HL-60 (cell line): ENCODE results near the gene KCNJ1.

Source experiments
- DNase-seq, 2 experiments: peaks; one replicate each; pipeline ENCODE4 v3.0.0-alpha.2; 2010 to 2020; ENCODE audit warnings: low read depth in 1 of 2, low spot score in 1 of 2
- H3K27ac ChIP-seq: fragments of 250-450 bp; sonication (Bioruptor Pico); replicated peaks from 2 replicates; pipeline ENCODE4 v1.5.1; 2020; ENCODE audit warnings: mild to moderate bottlenecking, moderate library complexity
- H3K27me3 ChIP-seq: fragments of 250-450 bp; sonication (Bioruptor Pico); 2 replicates; pipeline ENCODE4 v1.5.1; 2021; ENCODE audit warnings: mild to moderate bottlenecking, moderate library complexity; ENCODE audit not compliant: insufficient read depth, poor library complexity, severe bottlenecking
- H3K4me3 ChIP-seq: replicated peaks from 2 replicates; pipeline ENCODE4 v1.5.1; 2011; ENCODE audit warnings: mild to moderate bottlenecking, control low read depth, low read length; ENCODE audit not compliant: insufficient read depth
- CTCF ChIP-seq: IDR thresholded peaks from one replicate; pipeline ENCODE4 v1.5.1; 2011; ENCODE audit warnings: low read length, control low read depth, inconsistent platforms; ENCODE audit not compliant: insufficient read depth
- GABPA ChIP-seq: IDR thresholded peaks from 2 replicates; pipeline ENCODE4 v1.6.1; 2012; ENCODE audit warnings: low read depth
- POLR2AphosphoS5 ChIP-seq: IDR thresholded peaks from 2 replicates; pipeline ENCODE4 v1.6.1; 2012; ENCODE audit warnings: low read depth
- REST ChIP-seq: IDR thresholded peaks from 2 replicates; pipeline ENCODE4 v1.6.1; 2012; ENCODE audit warnings: low read depth; ENCODE audit not compliant: insufficient replicate concordance
- SPI1 ChIP-seq: IDR thresholded peaks from 2 replicates; pipeline ENCODE4 v1.6.1; 2012; ENCODE audit warnings: low read depth, mild to moderate bottlenecking, borderline replicate concordance

The KCNJ1 gene

GRCh38 chr11:128852327-128853023 is 14.6 kb downstream of the KCNJ1 start:
- no peak overlapping the region for H3K4me3 ChIP-seq
- no peak for DNase-seq
- no peak overlapping the region for H3K27ac ChIP-seq
- H3K27me3 ChIP-seq: no peaks in the 10 kb centered on the region
- TF ChIP-seq SPI1: no peak
- no peak for TF ChIP-seq POLR2AphosphoS5
- no peak for TF ChIP-seq REST
- TF ChIP-seq CTCF: no peak
- TF ChIP-seq GABPA: no peak

- no peak overlapping the region for H3K4me3 ChIP-seq
- peak; percentile 61 for TF ChIP-seq CTCF
- TF ChIP-seq POLR2AphosphoS5: no peak
- peak in 1 of 2 experiments; percentile 50 for DNase-seq
- no peaks in the 10 kb centered on the region for H3K27me3 ChIP-seq
- H3K27ac ChIP-seq: no peak overlapping the region
Observed at GRCh38 chr11:128848815-128849455, 18.2 kb downstream of the KCNJ1 start.

- H3K27me3 ChIP-seq: no peaks in the 10 kb centered on the region
- H3K27ac ChIP-seq: no peak overlapping the region
- DNase-seq: no peak
- no peak for TF ChIP-seq POLR2AphosphoS5
- no peak for TF ChIP-seq CTCF
- no peak for TF ChIP-seq GABPA
- no peak for TF ChIP-seq SPI1
- no peak overlapping the region for H3K4me3 ChIP-seq
Observed at GRCh38 chr11:128846985-128847384, 20.1 kb downstream of the KCNJ1 start.

DNA sequence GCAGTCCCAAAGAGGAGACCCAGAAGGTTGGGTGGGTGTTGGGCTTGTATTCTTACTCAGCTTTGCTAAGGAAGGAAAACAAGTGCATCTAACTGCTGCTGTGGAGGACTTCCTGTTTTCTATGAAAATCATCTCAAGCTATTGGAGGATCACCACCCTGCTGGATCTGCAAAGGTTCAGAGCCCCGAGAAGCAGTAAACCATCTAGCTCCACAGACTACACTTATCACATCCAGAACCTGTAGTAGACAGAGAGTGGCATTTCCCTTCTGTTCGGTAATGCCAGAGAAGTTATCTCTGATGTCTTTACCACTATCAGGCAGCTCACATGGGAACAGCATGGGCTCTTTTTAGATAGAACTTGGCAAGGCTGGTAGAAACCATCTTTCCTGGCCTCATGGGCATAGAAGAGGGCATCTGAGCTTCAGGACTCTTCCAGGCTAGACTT is 21.7 kb downstream of the KCNJ1 start:
- Histone ChIP-seq H3K4me3 (no peak overlapping the region), H3K27ac (no peak overlapping the region), H3K27me3 (no peaks in the 10 kb centered on the region)
- peak in 1 of 2 experiments; percentile 9 for DNase-seq
- peak; percentile 86 for TF ChIP-seq SPI1
- TF ChIP-seq CTCF: no peak
